ENCODE data around the gene HCST.

Gene HCST

DNA sequence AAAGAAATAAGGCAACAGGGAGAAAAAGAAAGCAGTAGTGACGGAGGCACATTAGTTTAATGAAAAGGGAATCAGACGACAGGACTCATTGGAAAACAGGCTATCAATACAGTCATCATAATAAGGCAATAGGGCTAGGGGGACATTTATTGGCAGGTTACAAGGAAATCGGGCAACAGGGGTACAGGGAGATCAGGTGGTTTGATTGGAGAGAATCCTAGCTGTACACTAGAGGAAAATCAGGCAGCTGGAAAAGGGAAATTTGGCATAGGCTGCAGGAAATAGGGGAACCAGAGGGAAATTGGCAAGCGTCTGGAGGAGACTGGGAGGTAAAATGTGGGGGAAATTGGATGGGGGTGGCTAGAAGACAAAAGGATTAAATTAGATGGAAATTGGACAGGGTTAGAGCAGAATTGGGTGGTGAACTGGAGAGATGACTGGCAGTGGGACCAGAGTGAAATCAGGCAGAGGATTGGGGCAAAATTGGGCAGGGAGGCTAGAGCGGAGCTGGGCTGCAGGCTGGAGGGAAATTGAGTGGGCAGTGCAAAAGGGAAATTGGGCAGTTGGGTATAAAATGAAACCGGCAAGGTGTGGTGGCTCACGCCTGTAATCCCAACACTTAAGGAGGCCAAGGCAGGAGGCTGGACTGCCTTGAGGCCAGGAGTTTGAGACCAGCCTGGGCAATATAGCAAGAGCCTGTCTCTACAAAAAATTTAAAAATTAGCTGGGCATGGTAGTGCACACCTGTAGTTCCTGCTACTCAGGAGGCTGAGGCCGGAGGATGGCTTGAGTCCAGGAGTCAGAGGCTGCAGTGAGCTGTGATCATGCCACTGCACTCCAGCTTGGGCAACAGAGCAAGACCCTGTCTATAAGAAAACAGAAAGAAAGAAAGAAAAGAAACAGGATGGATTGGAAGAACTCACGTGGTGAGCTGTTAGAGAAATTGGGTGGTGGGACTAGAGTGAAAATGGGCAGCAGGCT, 41.3 kb downstream of the HCST start (continued):
- TF ChIP-seq, protein P1, sequence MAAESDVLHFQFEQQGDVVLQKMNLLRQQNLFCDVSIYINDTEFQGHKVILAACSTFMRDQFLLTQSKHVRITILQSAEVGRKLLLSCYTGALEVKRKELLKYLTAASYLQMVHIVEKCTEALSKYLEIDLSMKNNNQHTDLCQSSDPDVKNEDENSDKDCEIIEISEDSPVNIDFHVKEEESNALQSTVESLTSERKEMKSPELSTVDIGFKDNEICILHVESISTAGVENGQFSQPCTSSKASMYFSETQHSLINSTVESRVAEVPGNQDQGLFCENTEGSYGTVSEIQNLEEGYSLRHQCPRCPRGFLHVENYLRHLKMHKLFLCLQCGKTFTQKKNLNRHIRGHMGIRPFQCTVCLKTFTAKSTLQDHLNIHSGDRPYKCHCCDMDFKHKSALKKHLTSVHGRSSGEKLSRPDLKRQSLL (tag by site-specific recombination; IDR thresholded peaks at IDR 0.05): no peak
- TF ChIP-seq ZNF341 (tag by site-specific recombination; IDR thresholded peaks at IDR 0.05; ENCODE audit: low read depth) (no peak), ZNF792 (tag by site-specific recombination; IDR thresholded peaks at IDR 0.05) (no peak), ZNF521 (tag by site-specific recombination; IDR thresholded peaks at IDR 0.05) (0 out of 2 replicates have a peak, but pooled peaks have one; percentile 20), ZNF10 (tag by site-specific recombination; IDR thresholded peaks at IDR 0.05) (no peak), ZNF175 (tag by site-specific recombination; IDR thresholded peaks at IDR 0.05) (no peak), SALL2 (tag by site-specific recombination; IDR thresholded peaks at IDR 0.05; ENCODE audit: borderline replicate concordance) (no peak), ZBTB48 (tag by site-specific recombination; IDR thresholded peaks at IDR 0.05) (no peak), ZNF629 (tag by site-specific recombination; IDR thresholded peaks at IDR 0.05) (0 out of 2 replicates have a peak, but pooled peaks have one; percentile 18), ZNF404 (tag by site-specific recombination; IDR thresholded peaks at IDR 0.05) (no peak), WT1 (tag by site-specific recombination; IDR thresholded peaks at IDR 0.05) (no peak), ZNF211 (tag by site-specific recombination; IDR thresholded peaks at IDR 0.05; ENCODE audit: low read depth) (no peak), ZNF223 (tag by site-specific recombination; IDR thresholded peaks at IDR 0.05) (no peak), ZFP3 (tag by site-specific recombination; IDR thresholded peaks at IDR 0.05; ENCODE audit: low read depth) (no peak), ZFP37 (tag by site-specific recombination; IDR thresholded peaks at IDR 0.05) (no peak), ZNF621 (tag by site-specific recombination; IDR thresholded peaks at IDR 0.05) (no peak), ZNF350 (tag by site-specific recombination; IDR thresholded peaks at IDR 0.05) (no peak), KLF7 (tag by site-specific recombination; IDR thresholded peaks at IDR 0.05; ENCODE audit: borderline replicate concordance) (no peak)
- TF ChIP-seq, protein P2, sequence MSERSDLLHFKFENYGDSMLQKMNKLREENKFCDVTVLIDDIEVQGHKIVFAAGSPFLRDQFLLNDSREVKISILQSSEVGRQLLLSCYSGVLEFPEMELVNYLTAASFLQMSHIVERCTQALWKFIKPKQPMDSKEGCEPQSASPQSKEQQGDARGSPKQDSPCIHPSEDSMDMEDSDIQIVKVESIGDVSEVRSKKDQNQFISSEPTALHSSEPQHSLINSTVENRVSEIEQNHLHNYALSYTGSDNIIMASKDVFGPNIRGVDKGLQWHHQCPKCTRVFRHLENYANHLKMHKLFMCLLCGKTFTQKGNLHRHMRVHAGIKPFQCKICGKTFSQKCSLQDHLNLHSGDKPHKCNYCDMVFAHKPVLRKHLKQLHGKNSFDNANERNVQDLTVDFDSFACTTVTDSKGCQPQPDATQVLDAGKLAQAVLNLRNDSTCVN (tag by site-specific recombination; optimal IDR thresholded peaks at IDR 0.05): peak; percentile 11
- TF ChIP-seq, protein P3, sequence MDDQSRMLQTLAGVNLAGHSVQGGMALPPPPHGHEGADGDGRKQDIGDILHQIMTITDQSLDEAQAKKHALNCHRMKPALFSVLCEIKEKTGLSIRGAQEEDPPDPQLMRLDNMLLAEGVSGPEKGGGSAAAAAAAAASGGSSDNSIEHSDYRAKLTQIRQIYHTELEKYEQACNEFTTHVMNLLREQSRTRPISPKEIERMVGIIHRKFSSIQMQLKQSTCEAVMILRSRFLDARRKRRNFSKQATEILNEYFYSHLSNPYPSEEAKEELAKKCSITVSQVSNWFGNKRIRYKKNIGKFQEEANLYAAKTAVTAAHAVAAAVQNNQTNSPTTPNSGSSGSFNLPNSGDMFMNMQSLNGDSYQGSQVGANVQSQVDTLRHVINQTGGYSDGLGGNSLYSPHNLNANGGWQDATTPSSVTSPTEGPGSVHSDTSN (CRISPR knock-in tag; IDR thresholded peaks at IDR 0.05): no peak
- TF ChIP-seq, protein P4, sequence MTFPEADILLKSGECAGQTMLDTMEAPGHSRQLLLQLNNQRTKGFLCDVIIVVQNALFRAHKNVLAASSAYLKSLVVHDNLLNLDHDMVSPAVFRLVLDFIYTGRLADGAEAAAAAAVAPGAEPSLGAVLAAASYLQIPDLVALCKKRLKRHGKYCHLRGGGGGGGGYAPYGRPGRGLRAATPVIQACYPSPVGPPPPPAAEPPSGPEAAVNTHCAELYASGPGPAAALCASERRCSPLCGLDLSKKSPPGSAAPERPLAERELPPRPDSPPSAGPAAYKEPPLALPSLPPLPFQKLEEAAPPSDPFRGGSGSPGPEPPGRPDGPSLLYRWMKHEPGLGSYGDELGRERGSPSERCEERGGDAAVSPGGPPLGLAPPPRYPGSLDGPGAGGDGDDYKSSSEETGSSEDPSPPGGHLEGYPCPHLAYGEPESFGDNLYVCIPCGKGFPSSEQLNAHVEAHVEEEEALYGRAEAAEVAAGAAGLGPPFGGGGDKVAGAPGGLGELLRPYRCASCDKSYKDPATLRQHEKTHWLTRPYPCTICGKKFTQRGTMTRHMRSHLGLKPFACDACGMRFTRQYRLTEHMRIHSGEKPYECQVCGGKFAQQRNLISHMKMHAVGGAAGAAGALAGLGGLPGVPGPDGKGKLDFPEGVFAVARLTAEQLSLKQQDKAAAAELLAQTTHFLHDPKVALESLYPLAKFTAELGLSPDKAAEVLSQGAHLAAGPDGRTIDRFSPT (tag by site-specific recombination; IDR thresholded peaks at IDR 0.05): 0 out of 2 replicates have a peak, but pooled peaks have one; percentile 22
- TF ChIP-seq, protein P5, sequence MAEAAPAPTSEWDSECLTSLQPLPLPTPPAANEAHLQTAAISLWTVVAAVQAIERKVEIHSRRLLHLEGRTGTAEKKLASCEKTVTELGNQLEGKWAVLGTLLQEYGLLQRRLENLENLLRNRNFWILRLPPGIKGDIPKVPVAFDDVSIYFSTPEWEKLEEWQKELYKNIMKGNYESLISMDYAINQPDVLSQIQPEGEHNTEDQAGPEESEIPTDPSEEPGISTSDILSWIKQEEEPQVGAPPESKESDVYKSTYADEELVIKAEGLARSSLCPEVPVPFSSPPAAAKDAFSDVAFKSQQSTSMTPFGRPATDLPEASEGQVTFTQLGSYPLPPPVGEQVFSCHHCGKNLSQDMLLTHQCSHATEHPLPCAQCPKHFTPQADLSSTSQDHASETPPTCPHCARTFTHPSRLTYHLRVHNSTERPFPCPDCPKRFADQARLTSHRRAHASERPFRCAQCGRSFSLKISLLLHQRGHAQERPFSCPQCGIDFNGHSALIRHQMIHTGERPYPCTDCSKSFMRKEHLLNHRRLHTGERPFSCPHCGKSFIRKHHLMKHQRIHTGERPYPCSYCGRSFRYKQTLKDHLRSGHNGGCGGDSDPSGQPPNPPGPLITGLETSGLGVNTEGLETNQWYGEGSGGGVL (tag by site-specific recombination; IDR thresholded peaks at IDR 0.05): 0 out of 2 replicates have a peak, but pooled peaks have one; percentile 39
- TF ChIP-seq, protein P6, sequence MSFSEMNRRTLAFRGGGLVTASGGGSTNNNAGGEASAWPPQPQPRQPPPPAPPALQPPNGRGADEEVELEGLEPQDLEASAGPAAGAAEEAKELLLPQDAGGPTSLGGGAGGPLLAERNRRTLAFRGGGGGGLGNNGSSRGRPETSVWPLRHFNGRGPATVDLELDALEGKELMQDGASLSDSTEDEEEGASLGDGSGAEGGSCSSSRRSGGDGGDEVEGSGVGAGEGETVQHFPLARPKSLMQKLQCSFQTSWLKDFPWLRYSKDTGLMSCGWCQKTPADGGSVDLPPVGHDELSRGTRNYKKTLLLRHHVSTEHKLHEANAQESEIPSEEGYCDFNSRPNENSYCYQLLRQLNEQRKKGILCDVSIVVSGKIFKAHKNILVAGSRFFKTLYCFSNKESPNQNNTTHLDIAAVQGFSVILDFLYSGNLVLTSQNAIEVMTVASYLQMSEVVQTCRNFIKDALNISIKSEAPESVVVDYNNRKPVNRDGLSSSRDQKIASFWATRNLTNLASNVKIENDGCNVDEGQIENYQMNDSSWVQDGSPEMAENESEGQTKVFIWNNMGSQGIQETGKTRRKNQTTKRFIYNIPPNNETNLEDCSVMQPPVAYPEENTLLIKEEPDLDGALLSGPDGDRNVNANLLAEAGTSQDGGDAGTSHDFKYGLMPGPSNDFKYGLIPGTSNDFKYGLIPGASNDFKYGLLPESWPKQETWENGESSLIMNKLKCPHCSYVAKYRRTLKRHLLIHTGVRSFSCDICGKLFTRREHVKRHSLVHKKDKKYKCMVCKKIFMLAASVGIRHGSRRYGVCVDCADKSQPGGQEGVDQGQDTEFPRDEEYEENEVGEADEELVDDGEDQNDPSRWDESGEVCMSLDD (tag by site-specific recombination; IDR thresholded peaks at IDR 0.05): no peak
- TF ChIP-seq, protein P7, sequence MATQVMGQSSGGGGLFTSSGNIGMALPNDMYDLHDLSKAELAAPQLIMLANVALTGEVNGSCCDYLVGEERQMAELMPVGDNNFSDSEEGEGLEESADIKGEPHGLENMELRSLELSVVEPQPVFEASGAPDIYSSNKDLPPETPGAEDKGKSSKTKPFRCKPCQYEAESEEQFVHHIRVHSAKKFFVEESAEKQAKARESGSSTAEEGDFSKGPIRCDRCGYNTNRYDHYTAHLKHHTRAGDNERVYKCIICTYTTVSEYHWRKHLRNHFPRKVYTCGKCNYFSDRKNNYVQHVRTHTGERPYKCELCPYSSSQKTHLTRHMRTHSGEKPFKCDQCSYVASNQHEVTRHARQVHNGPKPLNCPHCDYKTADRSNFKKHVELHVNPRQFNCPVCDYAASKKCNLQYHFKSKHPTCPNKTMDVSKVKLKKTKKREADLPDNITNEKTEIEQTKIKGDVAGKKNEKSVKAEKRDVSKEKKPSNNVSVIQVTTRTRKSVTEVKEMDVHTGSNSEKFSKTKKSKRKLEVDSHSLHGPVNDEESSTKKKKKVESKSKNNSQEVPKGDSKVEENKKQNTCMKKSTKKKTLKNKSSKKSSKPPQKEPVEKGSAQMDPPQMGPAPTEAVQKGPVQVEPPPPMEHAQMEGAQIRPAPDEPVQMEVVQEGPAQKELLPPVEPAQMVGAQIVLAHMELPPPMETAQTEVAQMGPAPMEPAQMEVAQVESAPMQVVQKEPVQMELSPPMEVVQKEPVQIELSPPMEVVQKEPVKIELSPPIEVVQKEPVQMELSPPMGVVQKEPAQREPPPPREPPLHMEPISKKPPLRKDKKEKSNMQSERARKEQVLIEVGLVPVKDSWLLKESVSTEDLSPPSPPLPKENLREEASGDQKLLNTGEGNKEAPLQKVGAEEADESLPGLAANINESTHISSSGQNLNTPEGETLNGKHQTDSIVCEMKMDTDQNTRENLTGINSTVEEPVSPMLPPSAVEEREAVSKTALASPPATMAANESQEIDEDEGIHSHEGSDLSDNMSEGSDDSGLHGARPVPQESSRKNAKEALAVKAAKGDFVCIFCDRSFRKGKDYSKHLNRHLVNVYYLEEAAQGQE (tag by site-specific recombination; IDR thresholded peaks at IDR 0.05): 0 out of 2 replicates have a peak, but pooled peaks have one; percentile 26

Measured in HEK293 (cell line).